WTC11 (cell line): ENCODE results near the gene PRR5L.

Source experiments
- ERG ChIP-seq: fragments of 250-450 bp; sonication (Bioruptor Pico); IDR thresholded peaks from 2 replicates; pipeline ENCODE4 v1.8.0; 2021; ENCODE audit warnings: mild to moderate bottlenecking
- GABPB1 ChIP-seq: sonication (generic); formaldehyde crosslinking; IDR thresholded peaks from 2 replicates; pipeline ENCODE4 v1.8.1; 2023; ENCODE audit warnings: mild to moderate bottlenecking, missing genetic modification reagents
- GTF2I ChIP-seq: fragments of 250-450 bp; sonication (Bioruptor Pico); conservative IDR thresholded peaks from 2 replicates; pipeline ENCODE4 v1.4.0; 2021; ENCODE audit warnings: mild to moderate bottlenecking
- IRF2 ChIP-seq: sonication (generic); formaldehyde crosslinking; IDR thresholded peaks from 2 replicates; pipeline ENCODE4 v1.8.0; 2022; ENCODE audit warnings: low read depth, missing genetic modification reagents, borderline replicate concordance
- MAX ChIP-seq: sonication (generic); formaldehyde crosslinking; IDR thresholded peaks from 2 replicates; pipeline ENCODE4 v1.8.0; 2022; ENCODE audit warnings: mild to moderate bottlenecking, missing genetic modification reagents
- MLX ChIP-seq: sonication (generic); formaldehyde crosslinking; IDR thresholded peaks from 2 replicates; pipeline ENCODE4 v1.8.1; 2023; ENCODE audit warnings: mild to moderate bottlenecking, missing genetic modification reagents, moderate library complexity
- NR1H2 ChIP-seq: sonication (generic); formaldehyde crosslinking; IDR thresholded peaks from 2 replicates; pipeline ENCODE4 v1.9.0; 2021; ENCODE audit warnings: mild to moderate bottlenecking, moderate library complexity, missing genetic modification reagents
- NR2C2 ChIP-seq: sonication (generic); formaldehyde crosslinking; IDR thresholded peaks from 2 replicates; pipeline ENCODE4 v1.8.0; 2022; ENCODE audit warnings: mild to moderate bottlenecking, missing genetic modification reagents
- RELA ChIP-seq: sonication (generic); formaldehyde crosslinking; IDR thresholded peaks from 2 replicates; pipeline ENCODE4 v1.8.1; 2022; ENCODE audit warnings: missing genetic modification reagents, mild to moderate bottlenecking, borderline replicate concordance
- ZNF263 ChIP-seq: sonication (generic); formaldehyde crosslinking; IDR thresholded peaks from 2 replicates; pipeline ENCODE4 v1.8.1; 2022; ENCODE audit warnings: low read depth, mild to moderate bottlenecking, moderate library complexity, missing genetic modification reagents
- ZNF532 ChIP-seq: fragments of 250-450 bp; sonication (Bioruptor Pico); IDR thresholded peaks from 2 replicates; pipeline ENCODE4 v1.9.0; 2021; ENCODE audit warnings: mild to moderate bottlenecking, borderline replicate concordance

GRCh38 chr11:36469063-36469462 is 173.0 kb downstream of the PRR5L start:
- TF ChIP-seq NR1H2 (no peak), ERG (CRISPR knock-in tag) (no peak), MLX (CRISPR knock-in tag) (no peak), ZNF532 (CRISPR knock-in tag) (no peak), ZNF263 (CRISPR knock-in tag) (no peak), GTF2I (CRISPR knock-in tag) (no peak), NR2C2 (CRISPR knock-in tag) (no peak), MAX (CRISPR knock-in tag) (no peak), IRF2 (no peak), GABPB1 (CRISPR knock-in tag) (no peak), RELA (CRISPR knock-in tag) (no peak)
